ENCODE data around the gene ICA1L. TPM values are rescaled to one million over a fixed set of nuclear protein-coding genes. Genes with fewer than 3 reads are reported as not detected.
A peak's percentile ranks its signal among the peaks of the same experiment; 100 is the strongest.

ICA1L gene
- total and polyA plus RNA-seq, 2 of the 13 experiments (the other 11 are each of a cell fraction or from before 2014, with no cell fraction given) = 1.5 to 2.4 TPM

- TF ChIP-seq TGIF2 (CRISPR knock-in tag; IDR thresholded peaks at IDR 0.05) = peak; percentile 25; the same call in 1 of the 2 replicates
- no peak for TF ChIP-seq KDM4B (CRISPR knock-in tag; IDR thresholded peaks at IDR 0.05)
- no peak for TF ChIP-seq ZNF883 (CRISPR knock-in tag; IDR thresholded peaks at IDR 0.05; ENCODE audit: not compliant biosample characterization)
- TF ChIP-seq POLR2A (IDR thresholded peaks at IDR 0.05; ENCODE audit: insufficient read depth in 1 of 2, low read depth in 2 of 2, low read length in 2 of 2) = peak in 1 of 2 experiments; percentile 78; a peak in 3 of 4 replicates
- TF ChIP-seq TRAFD1 (CRISPR knock-in tag; IDR thresholded peaks at IDR 0.05; ENCODE audit: borderline replicate concordance) = no peak
- TF ChIP-seq TOPORS (CRISPR knock-in tag; IDR thresholded peaks at IDR 0.05) = peak; percentile 61; the same call in 1 of the 2 replicates
- no peak for TF ChIP-seq ZFP90 (CRISPR knock-in tag; IDR thresholded peaks at IDR 0.05; ENCODE audit: borderline replicate concordance)
- TF ChIP-seq SMARCC2 (IDR thresholded peaks at IDR 0.05) = no peak
- no peak for TF ChIP-seq PAXIP1 (CRISPR knock-in tag; conservative IDR thresholded peaks at IDR 0.05)
- no peak for TF ChIP-seq SNAPC5 (CRISPR knock-in tag; IDR thresholded peaks at IDR 0.05; ENCODE audit: borderline replicate concordance)
- TF ChIP-seq SNRNP70 (IDR thresholded peaks at IDR 0.05; ENCODE audit: low read depth, low read length) = no peak
- 0 out of 2 replicates have a peak, but pooled peaks have one; percentile 64 for TF ChIP-seq BRF2 (CRISPR knock-in tag; IDR thresholded peaks at IDR 0.05)
- TF ChIP-seq POGK (CRISPR knock-in tag; conservative IDR thresholded peaks at IDR 0.05) = 0 out of 2 replicates have a peak, but pooled peaks have one; percentile 3
- 0 out of 2 replicates have a peak, but pooled peaks have one; percentile 21 for TF ChIP-seq USF2 (IDR thresholded peaks at IDR 0.05; ENCODE audit: low read depth, low read length)
- TF ChIP-seq USF2 (CRISPR knock-in tag; IDR thresholded peaks at IDR 0.05; ENCODE audit: borderline replicate concordance) = peak; percentile 69
- TF ChIP-seq ZNF598 (CRISPR knock-in tag; IDR thresholded peaks at IDR 0.05; ENCODE audit: borderline replicate concordance) = peak; percentile 60; the same call in 1 of the 2 replicates
These were observed 901 bp downstream of the ICA1L start (continued) for GRCh38 chr2:202870431-202871299.

Measured in HepG2 (cell line).